ENCODE measurements around the gene COL18A1. TPM values are rescaled to one million over a fixed set of nuclear protein-coding genes. Genes with fewer than 3 reads are reported as not detected.

The COL18A1 gene
- polyA plus RNA-seq, 1 of the 3 experiments (the other 2 are of a cell fraction): 118 TPM

DNA sequence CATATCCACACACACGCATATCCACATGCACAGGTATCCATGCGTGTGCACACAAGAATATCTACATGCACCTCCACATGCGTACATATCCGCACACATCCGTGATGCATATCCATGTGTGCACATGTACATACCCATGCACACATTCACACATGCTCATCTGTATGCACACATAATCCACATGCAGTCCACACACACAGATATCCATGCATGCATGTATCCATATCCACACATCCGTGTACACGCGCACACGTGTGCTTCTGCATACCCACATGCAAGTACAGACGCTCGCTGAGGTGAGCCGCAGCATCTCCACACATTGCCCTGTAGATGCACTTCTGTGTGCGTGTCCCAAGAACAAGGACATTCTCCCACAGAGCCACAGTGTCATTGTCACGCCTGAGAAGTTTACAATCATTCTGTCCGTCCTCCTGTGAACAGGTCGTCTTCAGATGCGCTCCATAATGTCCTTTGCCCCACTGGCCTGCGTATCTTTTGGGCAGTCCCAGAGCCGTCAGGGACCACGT is 43.4 kb downstream of the COL18A1 start (continued):
- no peak for TF ChIP-seq NFIC (IDR thresholded peaks at IDR 0.05; ENCODE audit: borderline replicate concordance)
- TF ChIP-seq, protein P1, sequence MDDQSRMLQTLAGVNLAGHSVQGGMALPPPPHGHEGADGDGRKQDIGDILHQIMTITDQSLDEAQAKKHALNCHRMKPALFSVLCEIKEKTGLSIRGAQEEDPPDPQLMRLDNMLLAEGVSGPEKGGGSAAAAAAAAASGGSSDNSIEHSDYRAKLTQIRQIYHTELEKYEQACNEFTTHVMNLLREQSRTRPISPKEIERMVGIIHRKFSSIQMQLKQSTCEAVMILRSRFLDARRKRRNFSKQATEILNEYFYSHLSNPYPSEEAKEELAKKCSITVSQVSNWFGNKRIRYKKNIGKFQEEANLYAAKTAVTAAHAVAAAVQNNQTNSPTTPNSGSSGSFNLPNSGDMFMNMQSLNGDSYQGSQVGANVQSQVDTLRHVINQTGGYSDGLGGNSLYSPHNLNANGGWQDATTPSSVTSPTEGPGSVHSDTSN (IDR thresholded peaks at IDR 0.05): no peak
- TF ChIP-seq, protein P2, sequence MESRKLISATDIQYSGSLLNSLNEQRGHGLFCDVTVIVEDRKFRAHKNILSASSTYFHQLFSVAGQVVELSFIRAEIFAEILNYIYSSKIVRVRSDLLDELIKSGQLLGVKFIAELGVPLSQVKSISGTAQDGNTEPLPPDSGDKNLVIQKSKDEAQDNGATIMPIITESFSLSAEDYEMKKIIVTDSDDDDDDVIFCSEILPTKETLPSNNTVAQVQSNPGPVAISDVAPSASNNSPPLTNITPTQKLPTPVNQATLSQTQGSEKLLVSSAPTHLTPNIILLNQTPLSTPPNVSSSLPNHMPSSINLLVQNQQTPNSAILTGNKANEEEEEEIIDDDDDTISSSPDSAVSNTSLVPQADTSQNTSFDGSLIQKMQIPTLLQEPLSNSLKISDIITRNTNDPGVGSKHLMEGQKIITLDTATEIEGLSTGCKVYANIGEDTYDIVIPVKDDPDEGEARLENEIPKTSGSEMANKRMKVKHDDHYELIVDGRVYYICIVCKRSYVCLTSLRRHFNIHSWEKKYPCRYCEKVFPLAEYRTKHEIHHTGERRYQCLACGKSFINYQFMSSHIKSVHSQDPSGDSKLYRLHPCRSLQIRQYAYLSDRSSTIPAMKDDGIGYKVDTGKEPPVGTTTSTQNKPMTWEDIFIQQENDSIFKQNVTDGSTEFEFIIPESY (IDR thresholded peaks at IDR 0.05; ENCODE audit: borderline replicate concordance, low read depth): no peak

DNA sequence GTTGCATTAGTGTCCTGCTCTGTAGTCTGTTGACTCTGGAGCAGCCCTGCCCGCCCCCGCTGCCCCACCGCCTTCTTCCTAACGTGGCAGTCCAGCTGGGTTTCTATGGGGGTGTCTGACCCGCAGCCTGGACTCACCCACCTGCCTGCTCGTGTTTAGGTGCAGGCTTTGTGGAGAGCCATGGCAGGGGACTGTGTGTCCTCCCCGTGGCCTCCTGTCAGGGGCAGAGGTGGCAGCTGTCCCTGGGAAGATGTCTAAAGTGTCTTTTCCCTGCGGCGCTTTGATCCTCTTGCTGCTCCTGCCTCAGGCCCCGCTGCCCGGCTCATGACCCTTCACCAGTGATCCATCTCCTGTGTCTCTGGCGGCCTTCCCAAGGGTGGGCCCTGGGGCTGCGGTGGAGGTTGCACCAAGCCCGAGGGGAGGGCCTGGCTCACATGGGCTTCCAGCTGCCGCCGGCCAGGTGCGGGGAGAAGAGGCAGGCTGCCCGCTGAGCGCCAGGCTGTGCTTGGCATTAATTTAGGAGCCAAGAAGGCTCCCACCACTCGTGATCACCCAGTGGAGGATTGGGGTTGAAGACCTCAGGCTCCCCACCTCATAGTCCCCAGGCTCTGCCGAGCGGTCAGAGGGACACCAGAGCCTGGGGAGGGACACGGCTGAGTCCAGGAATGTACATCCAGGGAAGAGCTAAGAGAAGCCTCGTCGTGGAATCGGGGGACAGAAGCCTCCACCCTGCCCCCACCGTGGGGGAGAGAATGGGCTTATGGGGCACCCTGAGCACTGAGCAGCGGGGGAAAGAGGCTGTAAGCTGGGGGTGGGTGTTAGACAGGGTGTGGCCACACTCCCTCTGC is 44.1 kb downstream of the COL18A1 start:
- Histone ChIP-seq H3K27me3 (ENCODE audit: insufficient read depth) (no peaks in the 10 kb centered on the region), H4K20me1 (ENCODE audit: insufficient read depth) (peaks cover 70% of the 10 kb centered on the region), H3K4me3 (ENCODE audit: low read depth in 2 of 2, low read length in 1 of 2) (no peak overlapping the region), H3K9ac (no peak overlapping the region), H3K4me1 (ENCODE audit: control insufficient read depth in 1 of 2, insufficient read depth in 2 of 2, low read depth in 1 of 2, low read length in 1 of 2) (peaks cover 0 to 6% of the 10 kb centered on the region in 2 experiments; a peak in 1 of 4 replicates), H3K9me3 (no peaks in the 10 kb centered on the region), H2AFZ (ENCODE audit: low read depth) (no peak overlapping the region), H3K9me2 (no peaks in the 10 kb centered on the region), H3K27ac (ENCODE audit: low read depth in 2 of 2, low read length in 1 of 2) (no peak overlapping the region), H3K4me2 (no peak overlapping the region), H3F3A (replicated peaks; ENCODE audit: insufficient read depth) (peaks cover 18% of the 10 kb centered on the region), H3K79me2 (ENCODE audit: insufficient read depth) (peaks cover 77% of the 10 kb centered on the region), H3K36me3 (replicated peaks in 1 of 2; ENCODE audit: control insufficient read depth in 1 of 2, insufficient read depth in 2 of 2, low read length in 1 of 2) (peaks cover 3 to 23% of the 10 kb centered on the region in 2 experiments)
- no peak for DNase-seq
- ChIA-PET POLR2A (no interaction called here), CTCF (interaction anchor here (1.1 to 2.0 kb wide), 4 partner anchors 10 to 312 kb away, joined by 3 to 9 read pairs (median 8); no protein-coding TSS in a partner anchor)
- WGBS (ENCODE audit: low lambda C conversion rate): 91% methylated on average over 17 of the region's 28 CpGs
- no peak for TF ChIP-seq SIN3A (IDR thresholded peaks at IDR 0.05; ENCODE audit: borderline replicate concordance, low read depth, low read length)
- TF ChIP-seq GATA2 (CRISPR knock-in tag; IDR thresholded peaks at IDR 0.05): no peak
- no peak for TF ChIP-seq MEF2A (IDR thresholded peaks at IDR 0.05; ENCODE audit: borderline replicate concordance, low read depth)
- no peak for TF ChIP-seq MXI1 (IDR thresholded peaks at IDR 0.05; ENCODE audit: low read depth, low read length)
- no peak for TF ChIP-seq FOSL2 (IDR thresholded peaks at IDR 0.05; ENCODE audit: borderline replicate concordance, low read depth)
- no peak for TF ChIP-seq FOXJ3 (CRISPR knock-in tag; IDR thresholded peaks at IDR 0.05)
- TF ChIP-seq, protein P3, sequence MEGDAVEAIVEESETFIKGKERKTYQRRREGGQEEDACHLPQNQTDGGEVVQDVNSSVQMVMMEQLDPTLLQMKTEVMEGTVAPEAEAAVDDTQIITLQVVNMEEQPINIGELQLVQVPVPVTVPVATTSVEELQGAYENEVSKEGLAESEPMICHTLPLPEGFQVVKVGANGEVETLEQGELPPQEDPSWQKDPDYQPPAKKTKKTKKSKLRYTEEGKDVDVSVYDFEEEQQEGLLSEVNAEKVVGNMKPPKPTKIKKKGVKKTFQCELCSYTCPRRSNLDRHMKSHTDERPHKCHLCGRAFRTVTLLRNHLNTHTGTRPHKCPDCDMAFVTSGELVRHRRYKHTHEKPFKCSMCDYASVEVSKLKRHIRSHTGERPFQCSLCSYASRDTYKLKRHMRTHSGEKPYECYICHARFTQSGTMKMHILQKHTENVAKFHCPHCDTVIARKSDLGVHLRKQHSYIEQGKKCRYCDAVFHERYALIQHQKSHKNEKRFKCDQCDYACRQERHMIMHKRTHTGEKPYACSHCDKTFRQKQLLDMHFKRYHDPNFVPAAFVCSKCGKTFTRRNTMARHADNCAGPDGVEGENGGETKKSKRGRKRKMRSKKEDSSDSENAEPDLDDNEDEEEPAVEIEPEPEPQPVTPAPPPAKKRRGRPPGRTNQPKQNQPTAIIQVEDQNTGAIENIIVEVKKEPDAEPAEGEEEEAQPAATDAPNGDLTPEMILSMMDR (IDR thresholded peaks at IDR 0.05): no peak
- TF ChIP-seq, protein P4, sequence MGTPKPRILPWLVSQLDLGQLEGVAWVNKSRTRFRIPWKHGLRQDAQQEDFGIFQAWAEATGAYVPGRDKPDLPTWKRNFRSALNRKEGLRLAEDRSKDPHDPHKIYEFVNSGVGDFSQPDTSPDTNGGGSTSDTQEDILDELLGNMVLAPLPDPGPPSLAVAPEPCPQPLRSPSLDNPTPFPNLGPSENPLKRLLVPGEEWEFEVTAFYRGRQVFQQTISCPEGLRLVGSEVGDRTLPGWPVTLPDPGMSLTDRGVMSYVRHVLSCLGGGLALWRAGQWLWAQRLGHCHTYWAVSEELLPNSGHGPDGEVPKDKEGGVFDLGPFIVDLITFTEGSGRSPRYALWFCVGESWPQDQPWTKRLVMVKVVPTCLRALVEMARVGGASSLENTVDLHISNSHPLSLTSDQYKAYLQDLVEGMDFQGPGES (IDR thresholded peaks at IDR 0.05; ENCODE audit: low read depth, low read length): no peak
- TF ChIP-seq, protein P2 (IDR thresholded peaks at IDR 0.05; ENCODE audit: borderline replicate concordance, low read depth): no peak
- no peak for TF ChIP-seq RXRA (IDR thresholded peaks at IDR 0.05; ENCODE audit: borderline replicate concordance, low read depth)
